HCT116 (cell line): ENCODE data around the gene GZF1. TPM values are rescaled to one million over a fixed set of nuclear protein-coding genes. Genes with fewer than 3 reads are reported as not detected.

Experiments used
- ATAC-seq: fragments of 200-7000 bp; cut with Tn5 transposase; 2 replicates; pipeline ENCODE4 v1.9.1; 2020; ENCODE audit warnings: mild to moderate bottlenecking, moderate library complexity
- BruUV-seq: library from RNA; stranded (reverse); fragments of 400-500 nt; replicated peaks from 2 replicates; lab custom pipeline; 2021; lab: Mats Ljungman, UMichigan
- CTCF ChIA-PET: fragments of 300-600 bp; sonication (Branson Sonifier 250); formaldehyde crosslinking; loops from one replicate; lab custom pipeline; 2021; ENCODE audit warnings: antibody characterized with exemption; lab: Charles Lee
- POLR2A ChIA-PET: fragments of 300-600, 350-600 bp; sonication (Branson Sonifier 250); formaldehyde crosslinking; loops from one replicate; lab custom pipeline; 2021; ENCODE audit warnings: antibody characterized with exemption; lab: Charles Lee
- RAD21 ChIA-PET, 2 experiments: fragments of 300-600 bp; sonication (Branson Sonifier 250); formaldehyde crosslinking; loops; one replicate each; lab custom pipeline; 2023; ENCODE audit warnings: low total read pairs in 2 of 2; ENCODE audit not compliant: uncharacterized antibody in 2 of 2, unreplicated experiment in 2 of 2, low non-redundant PET in 1 of 2; lab: Charles Lee
- DNase-seq: peaks from one replicate; pipeline ENCODE4 v3.0.0-alpha.2; 2010; ENCODE audit warnings: low read depth, low spot score
- H2AFZ ChIP-seq: fragments of 200-600 bp; shearing (Covaris generic), sonication (generic); 2 replicates; pipeline ENCODE4 v1.6.1; 2017; ENCODE audit warnings: low read depth, mixed run types, mixed read lengths, antibody characterized with exemption, low read length; ENCODE audit not compliant: poor library complexity, severe bottlenecking
- H3K27ac ChIP-seq: 2 replicates; pipeline ENCODE4 v1.5.1; 2012; ENCODE audit warnings: low read depth, low read length
- H3K27me3 ChIP-seq: fragments of 200-600 bp; sonication (generic); 2 replicates; pipeline ENCODE4 v1.6.1; 2016; ENCODE audit warnings: mixed run types, low read length, mixed read lengths; ENCODE audit not compliant: insufficient read depth
- H3K36me3 ChIP-seq, 2 experiments: fragments of 200-500 bp in 1 of 2; fragments of 200-600 bp in 1 of 2; sonication (Bioruptor generic) in 1 of 2; sonication (generic) in 1 of 2; 2 replicates each; pipeline versions ENCODE4 v1.5.1 to v1.6.1; 2014 to 2016; ENCODE audit warnings: low read length in 2 of 2, inconsistent platforms in 1 of 2, mixed read lengths in 1 of 2, mixed run types in 1 of 2; ENCODE audit not compliant: insufficient read depth in 2 of 2, control insufficient read depth in 1 of 2
- H3K4me1 ChIP-seq, 2 experiments: fragments of 200-600 bp in 1 of 2; sonication (generic) in 1 of 2; 2 replicates each; pipeline versions ENCODE4 v1.5.1 to v1.6.1; 2012 to 2017; ENCODE audit warnings: low read length in 2 of 2, inconsistent platforms in 1 of 2, mild to moderate bottlenecking in 1 of 2, mixed read lengths in 1 of 2, mixed run types in 1 of 2, moderate library complexity in 1 of 2; ENCODE audit not compliant: insufficient read depth in 2 of 2, control insufficient read depth in 1 of 2
- H3K4me2 ChIP-seq: fragments of 200-600 bp; sonication (generic); 2 replicates; pipeline ENCODE4 v1.6.1; 2017; ENCODE audit warnings: mixed run types, low read length, mixed read lengths
- H3K4me3 ChIP-seq, 2 experiments: fragments of 200-600 bp in 1 of 2; sonication (generic) in 1 of 2; replicated peaks in 1 of 2; 2 replicates each; pipeline ENCODE4 v1.5.1; 2011 to 2016; ENCODE audit warnings: low read length in 2 of 2, control low read depth in 1 of 2, low read depth in 1 of 2, mild to moderate bottlenecking in 1 of 2, mixed read lengths in 1 of 2, mixed run types in 1 of 2
- H3K79me2 ChIP-seq: fragments of 200-600 bp; sonication (generic); 2 replicates; pipeline ENCODE4 v1.6.1; 2017; ENCODE audit warnings: mild to moderate bottlenecking, mixed run types, low read length, moderate library complexity, mixed read lengths; ENCODE audit not compliant: insufficient read depth
- H3K9ac ChIP-seq: fragments of 200-600 bp; sonication (generic); 2 replicates; pipeline ENCODE4 v1.6.1; 2016; ENCODE audit warnings: low read length, mixed read lengths
- H3K9me2 ChIP-seq: fragments of 200-600 bp; sonication (generic), shearing (Covaris generic); 2 replicates; pipeline ENCODE4 v1.6.1; 2017; ENCODE audit warnings: mixed run types, mild to moderate bottlenecking, moderate library complexity; ENCODE audit not compliant: insufficient read depth
- H3K9me3 ChIP-seq, 2 experiments: fragments of 200-500 bp in 1 of 2; fragments of 200-600 bp in 1 of 2; sonication (Bioruptor generic) in 1 of 2; sonication (generic) in 1 of 2; 2 replicates each; pipeline ENCODE4 v1.6.1; 2014 to 2017; ENCODE audit warnings: low read length in 2 of 2, mixed read lengths in 2 of 2, inconsistent platforms in 1 of 2, low read depth in 1 of 2, mild to moderate bottlenecking in 1 of 2, mixed run types in 1 of 2, moderate library complexity in 1 of 2; ENCODE audit not compliant: control insufficient read depth in 1 of 2, insufficient read depth in 1 of 2
- H4K20me1 ChIP-seq: fragments of 200-600 bp; sonication (generic), shearing (Covaris generic); 2 replicates; pipeline ENCODE4 v1.6.1; 2017; ENCODE audit warnings: mixed run types, mild to moderate bottlenecking, moderate library complexity; ENCODE audit not compliant: insufficient read depth
- CEBPB ChIP-seq: IDR thresholded peaks from 2 replicates; pipeline ENCODE4 v1.6.1; 2012; ENCODE audit warnings: low read depth
- EZH2 ChIP-seq: fragments of 200-600 bp; sonication (generic); IDR thresholded peaks from 2 replicates; pipeline ENCODE4 v1.6.1; 2017; ENCODE audit warnings: antibody characterized with exemption, mixed run types
- EZH2phosphoT487 ChIP-seq: fragments of 200-600 bp; IDR thresholded peaks from 2 replicates; pipeline ENCODE4 v1.6.1; 2018; ENCODE audit warnings: antibody characterized with exemption, borderline replicate concordance
- JUND ChIP-seq: IDR thresholded peaks from 2 replicates; pipeline ENCODE4 v1.6.1; 2012
- POLR2A ChIP-seq: IDR thresholded peaks from 2 replicates; pipeline ENCODE4 v1.7.0; 2011; ENCODE audit warnings: borderline replicate concordance; ENCODE audit not compliant: insufficient read depth, insufficient read length; ENCODE audit errors: extremely low read depth
- SP1 ChIP-seq: IDR thresholded peaks from 2 replicates; pipeline ENCODE4 v1.6.1; 2012; ENCODE audit warnings: low read depth
- ZBTB33 ChIP-seq: IDR thresholded peaks from 2 replicates; pipeline ENCODE4 v1.6.1; 2011; ENCODE audit warnings: mild to moderate bottlenecking, low read length, moderate library complexity; ENCODE audit not compliant: insufficient replicate concordance; ENCODE audit errors: extremely low read depth
- intact Hi-C: fragments of 100-400 bp; cut with micrococcal nuclease; formaldehyde crosslinking; loops from 2 replicates; pipeline ENCODE4 v1.10.0; 2022
- total RNA-seq: library from RNA; stranded (reverse); gene quantifications from one replicate; pipeline ENCODE4 v1.2.1, GENCODE V29; 2021; ENCODE audit not compliant: unreplicated experiment

The GZF1 gene
- total RNA-seq, 1 experiment from 2014 or later = 10.4 TPM

GRCh38 chr20:23368316-23369071 lies 6.5 kb downstream of the GZF1 start:
- CTCF ChIA-PET = no interaction called here
- POLR2A ChIA-PET = no interaction called here
- RAD21 ChIA-PET = no interaction called here
- Histone ChIP-seq H3K4me2 (no peak overlapping the region), H3K27me3 (no peaks in the 10 kb centered on the region), H3K9me3 (no peaks in the 10 kb centered on the region), H3K9me2 (no peaks in the 10 kb centered on the region), H3K4me1 (peaks cover 0 to 8% of the 10 kb centered on the region in 2 experiments; a peak in 2 of 4 replicates), H3K9ac (no peak overlapping the region), H4K20me1 (no peaks in the 10 kb centered on the region; the same call in 1 of the 2 replicates), H3K4me3 (no peak overlapping the region), H3K27ac (no peak overlapping the region), H3K79me2 (peaks cover 50% of the 10 kb centered on the region), H2AFZ (no peak overlapping the region), H3K36me3 (peaks cover 35 to 46% of the 10 kb centered on the region in 2 experiments; a peak in 3 of 4 replicates)
- TF ChIP-seq JUND (no peak), EZH2 (no peak), SP1 (no peak), CEBPB (no peak)
- DNase-seq = no peak
- no TSS peak for BruUV-seq
- no peak for ATAC-seq
- intact Hi-C loops = loop anchor here (10.0 kb wide), 1 partner anchor 46 kb away; no protein-coding TSS in a partner anchor

- no peak overlapping the region for H3K4me2 ChIP-seq
- H3K9ac ChIP-seq = no peak overlapping the region
- no TSS peak for BruUV-seq
- no peak overlapping the region for H2AFZ ChIP-seq
- no peak overlapping the region for H3K4me3 ChIP-seq
- H3K27me3 ChIP-seq = no peaks in the 10 kb centered on the region
- no peak overlapping the region for H3K27ac ChIP-seq
- peaks cover 43% of the 10 kb centered on the region for H3K79me2 ChIP-seq
- ChIA-PET POLR2A (no interaction called here), CTCF (no interaction called here), RAD21 (no interaction called here)
- ATAC-seq (no peak), DNase-seq (no peak)
- H3K9me3 ChIP-seq = no peaks in the 10 kb centered on the region
- H3K36me3 ChIP-seq = peaks cover 34 to 46% of the 10 kb centered on the region in 2 experiments; a peak in 3 of 4 replicates
- TF ChIP-seq POLR2A = no peak
- no peak for TF ChIP-seq EZH2phosphoT487
- no peak for TF ChIP-seq ZBTB33
- H3K9me2 ChIP-seq = no peaks in the 10 kb centered on the region
- intact Hi-C loops = loop anchor here (10.0 kb wide), 1 partner anchor 46 kb away; no protein-coding TSS in a partner anchor
- H3K4me1 ChIP-seq = peaks cover 0 to 5% of the 10 kb centered on the region in 2 experiments; a peak in 1 of 4 replicates
- H4K20me1 ChIP-seq = no peaks in the 10 kb centered on the region; the same call in 1 of the 2 replicates
Measured at GRCh38 chr20:23369072-23369823, 7.3 kb downstream of the GZF1 start.
